OCI-LY3 (cell line): ENCODE measurements around the gene MRPL58.
"Not testable (repeated sequence)": the region's sequence is repeated elsewhere in the genome, so short reads cannot be mapped to it uniquely, and the experiment has no call there.

Experiments used
- H2AFZ ChIP-seq: fragments of 200-600, 300-600 bp; shearing (Covaris generic); 2 replicates; pipeline ENCODE4 v1.6.0; 2014; ENCODE audit warnings: antibody characterized with exemption, low read depth, low read length
- H3K27ac ChIP-seq: fragments of 200-600, 300-600 bp; sonication (generic); 2 replicates; pipeline ENCODE4 v1.5.1; 2014; ENCODE audit warnings: mild to moderate bottlenecking, low read length, moderate library complexity, mixed read lengths
- H3K27me3 ChIP-seq: fragments of 200-600, 300-600 bp; sonication (generic); 2 replicates; pipeline ENCODE4 v1.6.1; 2014; ENCODE audit warnings: low read depth, low read length, mixed read lengths
- H3K36me3 ChIP-seq: fragments of 200-600, 300-600 bp; sonication (generic); replicated peaks from 2 replicates; pipeline ENCODE3; 2014; ENCODE audit warnings: low read depth, low read length, mixed read lengths
- H3K4me1 ChIP-seq: fragments of 300-600, 200-600 bp; sonication (generic); 2 replicates; pipeline ENCODE4 v1.6.1; 2014; ENCODE audit warnings: low read length, mixed read lengths
- H3K4me2 ChIP-seq: fragments of 200-600, 300-600 bp; sonication (generic); 2 replicates; pipeline ENCODE4 v1.6.1; 2014; ENCODE audit warnings: low read length, mixed read lengths
- H3K4me3 ChIP-seq: fragments of 300-600, 200-600 bp; sonication (generic); 2 replicates; pipeline ENCODE4 v1.5.1; 2014; ENCODE audit warnings: antibody characterized with exemption, mild to moderate bottlenecking, low read length, moderate library complexity
- H3K79me2 ChIP-seq: fragments of 300-600, 200-600 bp; shearing (Covaris generic); 2 replicates; pipeline ENCODE4 v1.6.1; 2014; ENCODE audit warnings: mild to moderate bottlenecking, low read length, mixed read lengths
- H3K9ac ChIP-seq: fragments of 300-600, 200-600 bp; shearing (Covaris generic); 2 replicates; pipeline ENCODE4 v1.6.0; 2014; ENCODE audit warnings: mild to moderate bottlenecking, low read length, moderate library complexity
- H3K9me3 ChIP-seq: fragments of 200-600, 300-600 bp; shearing (Covaris generic); 2 replicates; pipeline ENCODE4 v1.6.1; 2014; ENCODE audit warnings: low read length, mixed read lengths; ENCODE audit not compliant: insufficient read depth
- H4K20me1 ChIP-seq: fragments of 200-600, 300-600 bp; sonication (generic); 2 replicates; pipeline ENCODE4 v1.6.1; 2016; ENCODE audit warnings: low read length, mixed read lengths; ENCODE audit not compliant: insufficient read depth
- EZH2phosphoT487 ChIP-seq: fragments of 200-600 bp; shearing (Covaris generic); IDR thresholded peaks from 2 replicates; pipeline ENCODE4 v1.6.1; 2018; ENCODE audit warnings: antibody characterized with exemption, mixed run types, low read depth
- TF ChIP-seq, protein P1 (sequence below): fragments of 200-600, 300-600 bp; sonication (generic); IDR thresholded peaks from 2 replicates; pipeline ENCODE4 v1.5.1; 2014; ENCODE audit warnings: antibody characterized with exemption, low read length, low read depth

MRPL58 gene

DNA sequence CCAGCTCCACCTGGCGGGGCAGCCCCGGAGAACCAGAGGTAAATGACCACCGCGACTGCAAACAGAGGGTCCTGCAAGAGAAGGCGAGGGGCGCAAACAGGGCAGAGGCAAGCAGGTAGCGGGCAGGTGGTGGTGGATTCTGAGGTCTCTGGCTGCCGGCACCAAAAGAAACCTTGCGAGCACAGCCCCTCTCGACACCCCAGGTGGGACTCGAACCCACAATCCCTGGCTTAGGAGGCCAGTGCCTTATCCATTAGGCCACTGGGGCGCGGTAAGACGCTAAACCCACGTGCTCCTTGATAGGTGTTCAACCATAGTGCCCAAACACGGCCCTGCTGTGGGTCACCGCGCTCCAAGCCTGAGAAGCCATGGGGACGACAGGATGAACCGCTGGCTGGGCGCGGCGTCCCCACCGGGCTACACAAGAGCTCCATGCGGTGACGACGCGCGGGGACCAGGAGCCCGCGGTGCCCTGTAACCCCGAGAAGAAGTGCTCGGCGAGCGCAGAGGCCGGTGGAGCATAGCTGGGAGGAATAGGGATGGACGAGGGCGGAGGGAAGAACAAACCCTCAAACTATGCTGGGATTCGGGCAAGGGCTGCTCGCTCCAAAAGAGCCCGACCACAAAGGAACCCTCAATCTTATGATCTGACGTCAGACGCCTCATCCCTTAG lies 21.9 kb downstream of the MRPL58 start:
- Histone ChIP-seq H4K20me1 (no peaks in the 10 kb centered on the region), H3K27ac (peak overlapping the region; percentile 90), H3K4me1 (peaks cover 7% of the 10 kb centered on the region), H3K9ac (peak overlapping the region; percentile 98), H3K4me3 (peak overlapping the region; percentile 97), H3K27me3 (no peaks in the 10 kb centered on the region), H3K4me2 (peak overlapping the region; percentile 98), H3K36me3 (peaks cover 9% of the 10 kb centered on the region), H2AFZ (peak overlapping the region; percentile 97), H3K9me3 (peaks cover 4% of the 10 kb centered on the region; the same call in 1 of the 2 replicates), H3K79me2 (no peaks in the 10 kb centered on the region)
- TF ChIP-seq, protein P1, sequence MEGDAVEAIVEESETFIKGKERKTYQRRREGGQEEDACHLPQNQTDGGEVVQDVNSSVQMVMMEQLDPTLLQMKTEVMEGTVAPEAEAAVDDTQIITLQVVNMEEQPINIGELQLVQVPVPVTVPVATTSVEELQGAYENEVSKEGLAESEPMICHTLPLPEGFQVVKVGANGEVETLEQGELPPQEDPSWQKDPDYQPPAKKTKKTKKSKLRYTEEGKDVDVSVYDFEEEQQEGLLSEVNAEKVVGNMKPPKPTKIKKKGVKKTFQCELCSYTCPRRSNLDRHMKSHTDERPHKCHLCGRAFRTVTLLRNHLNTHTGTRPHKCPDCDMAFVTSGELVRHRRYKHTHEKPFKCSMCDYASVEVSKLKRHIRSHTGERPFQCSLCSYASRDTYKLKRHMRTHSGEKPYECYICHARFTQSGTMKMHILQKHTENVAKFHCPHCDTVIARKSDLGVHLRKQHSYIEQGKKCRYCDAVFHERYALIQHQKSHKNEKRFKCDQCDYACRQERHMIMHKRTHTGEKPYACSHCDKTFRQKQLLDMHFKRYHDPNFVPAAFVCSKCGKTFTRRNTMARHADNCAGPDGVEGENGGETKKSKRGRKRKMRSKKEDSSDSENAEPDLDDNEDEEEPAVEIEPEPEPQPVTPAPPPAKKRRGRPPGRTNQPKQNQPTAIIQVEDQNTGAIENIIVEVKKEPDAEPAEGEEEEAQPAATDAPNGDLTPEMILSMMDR: no peak
- no peak for TF ChIP-seq EZH2phosphoT487

DNA sequence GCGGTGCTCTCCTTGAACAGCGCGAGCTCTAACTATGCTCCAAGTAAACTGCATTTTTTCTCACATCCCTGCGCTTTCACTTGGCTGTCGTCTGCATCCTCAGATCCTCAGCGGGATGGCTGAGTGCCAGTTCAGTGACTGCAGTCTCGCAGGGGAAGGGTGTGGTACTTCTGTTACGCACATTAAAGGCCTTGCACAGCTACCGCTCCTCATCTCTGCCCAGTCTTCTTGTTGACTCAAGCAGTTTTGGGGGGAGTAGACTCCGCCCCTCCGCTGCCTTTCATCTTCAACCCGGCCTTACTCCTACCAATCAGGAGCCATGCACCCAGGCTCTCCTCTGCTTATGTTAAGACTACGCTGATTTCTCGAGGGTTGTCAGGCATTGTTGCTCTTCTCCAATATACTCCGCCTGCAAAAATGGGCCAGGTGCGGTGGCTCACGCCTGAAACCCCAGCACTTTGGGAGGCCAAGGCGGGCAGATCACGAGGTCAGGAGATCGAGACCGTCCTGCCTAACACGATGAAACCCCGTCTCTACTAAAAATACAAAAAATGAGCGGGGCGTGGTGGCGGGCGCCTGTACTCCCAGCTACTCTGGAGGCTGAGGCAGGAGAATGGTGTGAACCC lies 24.3 kb downstream of the MRPL58 start:
- no peaks in the 10 kb centered on the region for H4K20me1 ChIP-seq
- no peak overlapping the region for H3K9ac ChIP-seq
- H3K27me3 ChIP-seq: no peaks in the 10 kb centered on the region
- peaks cover 16% of the 10 kb centered on the region for H3K36me3 ChIP-seq
- H3K9me3 ChIP-seq: no peaks in the 10 kb centered on the region
- no peak overlapping the region for H3K4me2 ChIP-seq
- no peak overlapping the region for H3K4me3 ChIP-seq
- H2AFZ ChIP-seq: no peak overlapping the region
- TF ChIP-seq EZH2phosphoT487: no peak
- TF ChIP-seq, protein P1: no peak
- no peaks in the 10 kb centered on the region for H3K79me2 ChIP-seq
- peaks cover 7% of the 10 kb centered on the region for H3K4me1 ChIP-seq
- no peak overlapping the region for H3K27ac ChIP-seq

DNA sequence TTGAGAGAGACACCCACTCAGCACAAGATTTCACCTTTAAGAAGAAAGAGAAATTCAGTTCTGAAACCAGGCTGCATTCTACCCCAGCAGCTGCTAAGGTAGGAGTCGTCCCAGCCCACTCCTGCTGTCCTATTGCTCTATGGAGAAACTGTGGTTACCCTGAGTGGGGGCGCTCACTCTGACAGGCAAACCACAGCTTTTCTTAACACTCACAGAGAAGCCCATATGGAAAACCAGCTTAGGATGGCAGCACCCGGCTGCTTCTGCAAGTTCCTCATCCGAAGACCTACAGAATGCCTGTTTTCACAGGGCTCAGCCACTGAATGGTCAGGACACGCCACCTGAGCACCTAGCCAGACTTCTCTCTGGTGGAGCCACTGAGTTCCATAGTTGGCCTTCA lies 26.8 kb downstream of the MRPL58 start:
- Histone ChIP-seq H3K4me1 (peaks cover 3% of the 10 kb centered on the region; the same call in 1 of the 2 replicates), H3K4me3 (no peak overlapping the region), H2AFZ (no peak overlapping the region), H3K36me3 (peaks cover 16% of the 10 kb centered on the region), H4K20me1 (no peaks in the 10 kb centered on the region), H3K27ac (no peak overlapping the region), H3K27me3 (no peaks in the 10 kb centered on the region), H3K79me2 (no peaks in the 10 kb centered on the region), H3K4me2 (no peak overlapping the region), H3K9me3 (no peaks in the 10 kb centered on the region), H3K9ac (no peak overlapping the region)
- no peak for TF ChIP-seq EZH2phosphoT487
- TF ChIP-seq, protein P1: no peak

DNA sequence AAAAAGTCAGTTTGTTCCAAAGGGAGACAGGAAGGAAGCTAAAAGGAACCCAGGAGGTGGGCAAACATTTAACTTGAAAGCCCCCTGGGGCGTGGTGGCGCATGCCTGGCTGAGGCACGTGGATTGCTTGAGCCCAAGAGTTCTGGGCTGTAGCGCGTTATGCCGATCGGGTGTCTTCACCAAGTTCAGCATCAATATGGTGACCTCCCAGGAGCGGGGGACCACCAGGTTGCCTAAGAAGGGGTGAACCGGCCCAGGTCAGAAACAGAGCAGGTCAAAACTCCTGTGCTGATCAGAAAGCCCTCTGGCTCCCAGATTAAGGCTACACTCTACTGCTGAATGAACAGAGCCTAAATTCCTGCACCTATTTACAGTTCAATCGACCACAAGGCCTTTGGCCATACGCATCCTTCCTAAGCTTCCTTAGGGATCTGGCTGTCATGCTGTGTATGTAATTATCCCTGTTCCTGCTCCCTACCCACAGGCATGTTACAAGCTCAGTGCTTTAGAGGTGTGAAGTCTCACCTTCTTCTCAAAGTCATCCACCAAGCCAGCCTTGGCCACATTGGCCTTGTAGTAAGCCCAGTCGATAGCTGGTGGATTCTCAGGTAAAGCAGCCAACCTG lies 29.3 kb downstream of the MRPL58 start:
- Histone ChIP-seq H3K4me2 (no peak overlapping the region), H3K79me2 (peaks cover 9% of the 10 kb centered on the region), H3K9ac (no peak overlapping the region), H3K36me3 (peaks cover 16% of the 10 kb centered on the region), H2AFZ (no peak overlapping the region), H3K9me3 (no peaks in the 10 kb centered on the region), H4K20me1 (no peaks in the 10 kb centered on the region), H3K4me3 (no peak overlapping the region), H3K27me3 (no peaks in the 10 kb centered on the region), H3K4me1 (peaks cover 4% of the 10 kb centered on the region; the same call in 1 of the 2 replicates), H3K27ac (no peak overlapping the region)
- TF ChIP-seq, protein P1: no peak
- TF ChIP-seq EZH2phosphoT487: no peak

DNA sequence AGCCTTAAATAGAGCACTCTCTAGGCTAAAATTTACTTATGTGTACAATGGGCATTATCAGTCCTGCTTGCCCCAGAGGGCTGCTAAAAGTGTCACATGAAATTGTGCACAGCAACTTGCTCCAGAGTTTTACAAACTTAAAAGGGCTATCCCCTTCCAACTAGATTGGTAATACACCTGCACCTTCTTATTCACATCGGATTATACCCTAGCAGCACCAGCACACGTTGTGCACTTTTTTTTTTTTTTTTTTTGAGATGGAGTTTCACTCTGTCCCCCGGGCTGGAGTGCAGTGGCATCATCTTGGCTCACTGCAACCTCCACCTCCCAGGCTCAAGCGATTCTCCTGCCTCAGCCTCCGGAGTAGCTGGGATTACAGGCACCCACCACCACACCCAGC lies 31.3 kb downstream of the MRPL58 start:
- not testable (repeated sequence) for H3K27me3 ChIP-seq, H3K4me2 ChIP-seq, H3K4me3 ChIP-seq, H2AFZ ChIP-seq, H3K9me3 ChIP-seq, H3K27ac ChIP-seq, H4K20me1 ChIP-seq, H3K9ac ChIP-seq
- peaks cover 17% of the 10 kb centered on the region for H3K79me2 ChIP-seq
- peaks cover 14% of the 10 kb centered on the region for H3K4me1 ChIP-seq
- H3K36me3 ChIP-seq: peaks cover 13% of the 10 kb centered on the region
